GM21528 (cell line): Measurements from ENCODE around the gene POM121C.
"Not testable (repeated sequence)": the region's sequence is repeated elsewhere in the genome, so short reads cannot be mapped to it uniquely, and the experiment has no call there.

Experiments used
- ATAC-seq: cut with Tn5 transposase; IDR thresholded peaks from one replicate; pipeline ENCODE4 v1.9.1; 2021; ENCODE audit warnings: mild to moderate bottlenecking, moderate library complexity; ENCODE audit not compliant: unreplicated experiment, low FRiP score

The POM121C gene

GRCh38 chr7:75397865-75398264 lies 88.2 kb downstream of the POM121C start:
- not testable (repeated sequence) for ATAC-seq

GRCh38 chr7:75395329-75395728 lies 90.8 kb downstream of the POM121C start, which contains the start of gene TRIM73:
TSS of gene TRIM73 (plus strand) at chr7:75395629. CDS start at chr7:75398934, 3,305 bp downstream.
- not testable (repeated sequence) for ATAC-seq

- ATAC-seq: not testable (repeated sequence)
Measured at GRCh38 chr7:75393194-75393593, 92.9 kb downstream of the POM121C start.

- not testable (repeated sequence) for ATAC-seq
Measured at GRCh38 chr7:75374519-75375317, 111.4 kb downstream of the POM121C start.

- not testable (repeated sequence) for ATAC-seq
Measured at GRCh38 chr7:75374144-75374518, 112.0 kb downstream of the POM121C start.

GRCh38 chr7:75367313-75367712 lies 118.8 kb downstream of the POM121C start:
- not testable (repeated sequence) for ATAC-seq
